Lung (tissue), 12 donors: Measurements from ENCODE around the gene S1PR3. TPM values are rescaled to one million over a fixed set of nuclear protein-coding genes. Genes with fewer than 3 reads are reported as not detected.

Experiments
- ATAC-seq: fragments of 200-7000 bp; cut with Tn5 transposase; one replicate; pipeline ENCODE4 v1.9.1; 2020; ENCODE audit warnings: moderate number of reproducible peaks; ENCODE audit not compliant: insufficient read depth, low FRiP score
- DNase-seq, 3 donors: peaks; one replicate each; pipeline ENCODE4 v3.0.0-alpha.2; 2013 to 2017
- H3K27ac ChIP-seq, 2 donors: one replicate each; pipeline ENCODE4 v1.5.1; 2013; ENCODE audit warnings: mild to moderate bottlenecking in 2 of 2, moderate library complexity in 2 of 2, control low read depth in 1 of 2, inconsistent platforms in 1 of 2, low read depth in 1 of 2, low read length in 1 of 2
- H3K27me3 ChIP-seq, 3 donors: one replicate each; pipeline ENCODE4 v1.5.1; 2013; ENCODE audit warnings: low read length in 2 of 3; ENCODE audit not compliant: control insufficient read depth in 3 of 3, insufficient read depth in 3 of 3
- H3K36me3 ChIP-seq, 4 donors: one replicate each; pipeline ENCODE4 v1.5.1; 2013; ENCODE audit warnings: low read length in 4 of 4, mild to moderate bottlenecking in 1 of 4, moderate library complexity in 1 of 4; ENCODE audit not compliant: control insufficient read depth in 4 of 4, insufficient read depth in 4 of 4
- H3K4me1 ChIP-seq, 5 donors: one replicate each; pipeline ENCODE4 v1.5.1; 2013; ENCODE audit warnings: low read length in 5 of 5, mild to moderate bottlenecking in 2 of 5, moderate library complexity in 1 of 5; ENCODE audit not compliant: control insufficient read depth in 5 of 5, insufficient read depth in 5 of 5
- H3K4me3 ChIP-seq: one replicate; pipeline ENCODE4 v1.5.1; 2013; ENCODE audit warnings: mild to moderate bottlenecking, control low read depth, moderate library complexity
- H3K9ac ChIP-seq, 2 donors: one replicate each; pipeline ENCODE4 v1.5.1; 2013; ENCODE audit warnings: low read length in 2 of 2, control low read depth in 1 of 2; ENCODE audit not compliant: insufficient read depth in 1 of 2
- H3K9me3 ChIP-seq, 4 donors: one replicate each; pipeline ENCODE4 v1.5.1; 2013; ENCODE audit warnings: low read length in 3 of 4, mild to moderate bottlenecking in 1 of 4, moderate library complexity in 1 of 4; ENCODE audit not compliant: control insufficient read depth in 4 of 4, insufficient read depth in 3 of 4
- CTCF ChIP-seq: IDR thresholded peaks from 2 replicates; pipeline ENCODE4 v1.5.1; 2012; ENCODE audit warnings: mild to moderate bottlenecking; ENCODE audit errors: control extremely low read depth, extremely low read depth
- WGBS, 2 donors: extraction: QIAGEN DNeasy Blood & Tissue Kit; methylation state at CpG; one replicate each; pipeline ENCODE4 v1.1.7; 2013; 5-methylcytosine and 5-hydroxymethylcytosine counted together
- polyA plus RNA-seq, 2 donors: library from polyadenylated mRNA; stranded (reverse); fragments of 200-250 nt; gene quantifications; one replicate each; pipeline ENCODE4 v1.2.1, GENCODE V29; 2013
- total RNA-seq, 2 donors: library from RNA; depleted of rRNA in 1 of 2; stranded (reverse); fragments of >200 nt in 1 of 2; gene quantifications; one replicate each; pipeline ENCODE4 v1.2.1, GENCODE V29; 2014 to 2021
- donor health status: control.
- donor health status: control.
- donor health status: Bipolar disorder and iron deficiency.
- donor health status: healthy.
- donor health status: DM: yes; HTN: yes; CAD: no.

The S1PR3 gene
- total and polyA plus RNA-seq, 4 donors, result 2.8 to 38.7 (median 14.3) TPM

- TF ChIP-seq CTCF, result no peak
- Histone ChIP-seq H3K36me3 (peaks cover 0 to 3% (median 0%) of the 10 kb centered on the region in 4 donors), H3K9ac (no peak overlapping the region), H3K9me3 (no peaks in the 10 kb centered on the region), H3K4me1 (peaks cover 0 to 5% (median 2%) of the 10 kb centered on the region in 5 donors), H3K27me3 (no peaks in the 10 kb centered on the region), H3K4me3 (no peak overlapping the region), H3K27ac (no peak overlapping the region)
- DNase-seq, result peak in 1 of 3 donors; percentile 34
- ATAC-seq, result no peak
- 86 to 88% methylated on average over 8 of the region's 8 CpGs for WGBS, 2 donors
These were observed 58.4 kb downstream of the S1PR3 start for GRCh38 chr9:89049646-89050045.

GRCh38 chr9:89051421-89052025 lies 60.3 kb downstream of the S1PR3 start:
- Histone ChIP-seq H3K9me3 (no peaks in the 10 kb centered on the region), H3K9ac (no peak overlapping the region), H3K36me3 (no peaks in the 10 kb centered on the region), H3K27me3 (no peaks in the 10 kb centered on the region), H3K4me1 (peaks cover 0 to 5% (median 2%) of the 10 kb centered on the region in 5 donors), H3K4me3 (no peak overlapping the region), H3K27ac (no peak overlapping the region)
- DNase-seq (no peak), ATAC-seq (no peak)
- WGBS, 2 donors, result 87 to 88% methylated on average over 12 of the region's 12 CpGs
- no peak for TF ChIP-seq CTCF

GRCh38 chr9:89052470-89053097 lies 61.3 kb downstream of the S1PR3 start:
- peaks cover 0 to 4% (median 0%) of the 10 kb centered on the region in 5 donors for H3K4me1 ChIP-seq
- H3K4me3 ChIP-seq, result no peak overlapping the region
- H3K27ac ChIP-seq, result no peak overlapping the region
- DNase-seq (peak; percentile 54 to 69 (median 60)), ATAC-seq (no peak)
- H3K27me3 ChIP-seq, result no peaks in the 10 kb centered on the region
- no peaks in the 10 kb centered on the region for H3K36me3 ChIP-seq
- H3K9me3 ChIP-seq, result no peaks in the 10 kb centered on the region
- no peak for TF ChIP-seq CTCF
- WGBS, 2 donors, result 89 to 91% methylated on average over 6 of the region's 6 CpGs
- no peak overlapping the region for H3K9ac ChIP-seq
